Measurements from ENCODE around the gene ARRDC5.
"Not testable (repeated sequence)": the region's sequence is repeated elsewhere in the genome, so short reads cannot be mapped to it uniquely, and the experiment has no call there.

ARRDC5 gene

GRCh38 chr19:4867534-4868285 lies 35.0 kb downstream of the ARRDC5 start, which contains the start of gene PLIN3:
PLIN3 (minus strand) TSS chr19:4867667; CDS start chr19:4861394, 6,273 bp downstream.
- peak; percentile 70 for DNase-seq

- no peak for DNase-seq
Measured at GRCh38 chr19:4866595-4867424, 35.9 kb downstream of the ARRDC5 start.

- peak; percentile 50 for DNase-seq
Measured at GRCh38 chr19:4861147-4861546, 41.5 kb downstream of the ARRDC5 start.

GRCh38 chr19:4859697-4860096 lies 43.0 kb downstream of the ARRDC5 start:
- DNase-seq: no peak

- not testable (repeated sequence) for DNase-seq
Measured at GRCh38 chr19:4856468-4856867, 46.2 kb downstream of the ARRDC5 start.

GRCh38 chr19:4853506-4853905 lies 49.2 kb downstream of the ARRDC5 start:
- DNase-seq: not testable (repeated sequence)

GRCh38 chr19:4852484-4852883 lies 50.2 kb downstream of the ARRDC5 start:
- DNase-seq: no peak

- DNase-seq: peak; percentile 57
Measured at GRCh38 chr19:4851551-4852290, 51.0 kb downstream of the ARRDC5 start.

GRCh38 chr19:4849019-4849418 lies 53.7 kb downstream of the ARRDC5 start:
- no peak for DNase-seq

- no peak for DNase-seq
Measured at GRCh38 chr19:4847190-4847973, 55.3 kb downstream of the ARRDC5 start.

GRCh38 chr19:4845975-4846374 lies 56.7 kb downstream of the ARRDC5 start:
- peak; percentile 25 for DNase-seq

GRCh38 chr19:4844348-4845179 lies 58.1 kb downstream of the ARRDC5 start:
- no peak for DNase-seq

- no peak for DNase-seq
Measured at GRCh38 chr19:4843647-4843965, 59.1 kb downstream of the ARRDC5 start.

Data from NCI-H69 (cell line).